HTERT RPE-1 (cell line): ENCODE results near the gene CHST8.
"Not testable (repeated sequence)": the region's sequence is repeated elsewhere in the genome, so short reads cannot be mapped to it uniquely, and the experiment has no call there.

ENCODE experiments used
- in situ Hi-C: fragments of 300-500 bp; cut with MboI; formaldehyde crosslinking; loops from 4 replicates; pipeline ENCODE4 v1.14.3; 2020; ENCODE audit warnings: low sequenced_read_pairs

CHST8 gene

DNA sequence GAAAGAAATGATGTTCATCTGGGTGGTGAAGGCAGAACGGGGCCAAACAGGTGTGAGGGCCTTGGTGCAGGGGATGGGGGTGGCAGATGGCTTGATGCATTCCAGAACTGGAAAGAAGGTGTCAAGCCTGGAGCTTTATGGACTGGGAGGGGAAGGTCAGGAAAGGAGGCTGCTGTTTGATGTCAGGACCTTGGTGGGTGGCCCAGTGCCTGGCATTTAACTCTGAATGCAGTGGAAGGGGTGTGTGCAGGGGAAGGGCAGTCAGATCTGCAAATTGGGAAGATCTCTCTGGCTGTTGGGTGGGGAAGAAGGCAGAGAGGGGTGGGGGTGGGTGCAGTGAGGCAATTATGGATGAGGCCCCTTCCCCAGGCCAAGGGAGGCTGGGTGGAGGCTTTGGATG, 186.6 kb downstream of the CHST8 start:
- in situ Hi-C loops: no loop called here

DNA sequence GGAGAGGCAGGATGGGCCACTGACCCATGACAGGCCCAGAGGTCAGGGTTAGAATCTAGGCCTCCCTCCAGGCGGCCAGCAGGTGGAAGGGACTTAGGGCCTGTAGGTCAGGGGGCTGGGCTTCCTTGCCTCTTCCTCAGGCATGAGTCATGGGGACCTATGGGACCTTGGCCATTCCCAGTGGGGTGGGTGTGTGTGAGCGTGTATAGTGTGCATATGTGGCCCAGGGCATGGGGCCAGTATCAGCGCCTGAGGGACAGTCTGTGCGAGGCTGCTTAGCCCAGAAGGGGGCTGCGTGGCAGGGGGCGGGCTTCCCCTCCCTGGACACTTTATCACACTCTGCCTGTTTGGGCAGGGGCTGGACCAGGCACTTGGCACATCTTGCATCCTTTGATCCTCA, 188.2 kb downstream of the CHST8 start:
- in situ Hi-C loops: no loop called here

DNA sequence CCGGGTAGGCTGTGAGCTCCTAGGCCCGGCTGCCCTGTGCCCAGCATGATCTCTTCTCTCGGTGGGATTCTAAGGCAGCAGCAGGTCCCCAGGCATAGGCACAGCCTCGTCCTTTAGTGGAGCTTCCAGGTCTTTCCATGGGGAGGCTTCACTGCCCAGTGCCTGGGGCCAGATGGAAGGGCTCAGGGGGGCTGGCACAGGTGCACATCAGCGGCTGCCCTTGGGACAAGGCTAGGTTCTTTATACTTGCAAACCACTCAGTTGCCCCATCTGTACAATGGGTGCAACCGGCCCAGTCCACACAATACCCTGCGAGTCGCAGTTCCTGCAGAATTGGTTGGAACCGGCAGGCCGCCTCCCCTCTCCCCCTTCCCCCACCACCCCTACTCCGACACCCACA, 189.1 kb downstream of the CHST8 start:
- in situ Hi-C loops: no loop called here

DNA sequence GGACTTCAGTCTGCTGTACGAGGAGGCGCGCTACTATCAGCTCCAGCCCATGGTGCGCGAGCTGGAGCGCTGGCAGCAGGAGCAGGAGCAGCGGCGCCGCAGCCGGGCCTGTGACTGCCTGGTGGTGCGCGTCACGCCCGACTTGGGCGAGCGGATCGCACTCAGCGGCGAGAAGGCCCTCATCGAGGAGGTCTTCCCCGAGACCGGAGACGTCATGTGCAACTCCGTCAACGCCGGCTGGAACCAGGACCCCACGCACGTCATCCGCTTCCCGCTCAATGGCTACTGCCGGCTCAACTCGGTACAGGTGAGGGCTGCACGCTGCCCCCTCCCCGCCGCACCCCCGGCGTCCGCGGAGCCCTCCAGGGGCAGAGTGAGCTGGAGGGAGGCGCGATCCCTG, 189.5 kb downstream of the CHST8 start:
- in situ Hi-C loops: no loop called here

DNA sequence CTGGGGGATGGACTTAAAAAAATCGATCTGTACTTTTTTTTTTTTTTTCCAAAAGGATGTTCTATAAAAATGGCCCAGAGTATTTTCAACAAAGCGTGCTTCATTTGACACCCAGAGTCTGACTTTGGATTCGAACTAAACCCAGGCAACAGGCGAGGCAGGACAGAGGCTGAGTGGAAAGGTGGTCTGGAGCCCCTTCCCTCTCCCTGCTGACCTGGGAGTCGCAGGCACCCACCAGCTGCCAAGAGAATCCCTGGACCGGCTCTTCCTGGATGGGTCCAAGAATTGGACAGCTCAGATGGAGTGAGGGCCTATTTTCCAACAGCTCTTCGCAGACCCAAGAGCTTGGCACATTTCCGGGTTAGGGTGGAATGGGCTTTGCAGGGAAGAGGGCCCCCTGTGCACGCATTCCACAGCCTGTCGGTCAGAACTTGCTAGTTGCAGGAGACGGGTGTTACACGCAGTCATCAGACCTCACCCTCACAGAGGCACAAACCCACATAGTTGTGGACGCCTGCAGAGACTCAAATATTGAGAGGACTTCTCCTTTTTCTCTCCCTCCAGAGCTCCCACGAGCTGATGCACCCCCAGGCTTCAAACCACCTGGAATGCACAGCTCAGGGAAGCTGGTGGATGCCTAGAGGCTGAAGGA, 190.1 kb downstream of the CHST8 start:
- in situ Hi-C loops: no loop called here

DNA sequence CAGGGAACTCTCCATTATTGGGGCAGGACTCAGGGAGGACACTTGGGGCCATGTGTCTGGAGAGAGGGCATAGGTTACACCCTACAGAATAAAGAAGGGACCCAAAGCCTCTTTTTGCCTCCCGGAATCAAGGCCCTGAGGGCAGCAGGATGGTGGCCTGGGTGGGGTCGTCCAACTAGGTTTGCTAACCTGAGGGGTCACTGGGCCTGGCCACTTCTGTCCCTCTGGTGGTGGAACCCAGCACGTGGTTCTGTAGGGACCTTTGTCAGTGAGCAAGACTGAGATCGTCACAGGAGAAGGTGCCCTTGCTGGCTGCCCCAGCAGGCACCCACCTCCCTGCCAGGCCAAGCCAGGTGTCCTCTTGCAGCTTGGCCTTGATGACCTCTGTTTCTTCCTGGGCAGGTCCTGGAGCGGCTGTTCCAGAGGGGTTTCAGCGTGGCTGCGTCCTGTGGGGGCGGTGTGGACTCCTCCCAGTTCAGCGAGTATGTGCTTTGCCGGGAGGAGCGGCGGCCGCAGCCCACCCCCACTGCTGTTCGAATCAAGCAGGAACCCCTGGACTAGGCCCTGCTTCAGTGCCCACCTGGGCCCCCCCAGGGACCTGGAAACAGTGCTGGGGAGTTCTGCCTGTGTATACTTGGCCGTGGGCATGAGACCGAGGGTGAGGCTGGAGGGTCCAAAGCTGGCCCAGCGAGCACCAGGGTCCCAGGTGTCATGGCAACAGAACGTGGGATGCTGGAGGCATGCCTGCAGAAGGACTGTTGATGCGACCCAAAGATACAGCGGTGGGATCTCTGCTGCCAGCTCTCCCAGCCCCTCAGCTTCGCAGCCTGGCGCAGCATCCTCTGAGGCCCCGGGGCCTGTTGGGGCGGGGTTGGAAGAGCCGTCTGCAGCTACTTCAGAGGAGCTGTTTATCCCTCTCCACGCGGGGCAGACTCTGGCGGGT, 190.9 kb downstream of the CHST8 start:
- in situ Hi-C loops: no loop called here

DNA sequence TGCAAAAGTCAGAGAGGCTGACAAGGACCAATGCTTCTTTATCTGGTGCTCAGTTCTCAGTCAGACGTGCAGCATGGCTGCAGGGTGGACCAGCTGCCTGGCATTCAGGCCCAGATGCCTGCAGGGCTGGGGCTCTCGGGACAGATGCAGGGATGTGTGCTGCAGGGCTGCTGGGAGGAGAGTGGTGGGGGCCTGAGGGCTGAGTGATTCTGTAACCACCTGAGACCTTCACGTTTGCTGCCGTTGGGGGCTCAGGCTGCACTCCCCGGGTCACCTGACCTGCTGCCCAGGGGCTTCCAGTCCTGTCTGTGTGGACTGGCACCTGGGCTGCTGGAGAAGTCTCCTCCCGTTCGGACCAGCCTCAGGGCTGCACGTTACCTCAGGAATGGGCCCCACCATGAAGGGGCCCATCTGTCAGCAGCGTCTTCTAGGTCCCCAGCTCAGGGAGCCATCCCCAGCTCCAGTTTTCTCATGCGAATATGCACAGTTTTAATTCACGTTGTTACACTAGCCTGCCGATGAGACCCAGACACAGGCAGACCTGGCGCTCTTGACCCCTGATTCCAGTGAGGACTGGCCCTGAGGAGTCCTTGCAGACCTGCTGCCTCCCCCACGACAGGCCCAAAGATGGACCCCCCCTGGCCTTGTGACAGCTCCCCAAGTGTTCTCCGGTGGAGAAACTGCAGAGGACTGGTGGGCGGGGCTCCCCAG, 191.8 kb downstream of the CHST8 start:
- in situ Hi-C loops: no loop called here

DNA sequence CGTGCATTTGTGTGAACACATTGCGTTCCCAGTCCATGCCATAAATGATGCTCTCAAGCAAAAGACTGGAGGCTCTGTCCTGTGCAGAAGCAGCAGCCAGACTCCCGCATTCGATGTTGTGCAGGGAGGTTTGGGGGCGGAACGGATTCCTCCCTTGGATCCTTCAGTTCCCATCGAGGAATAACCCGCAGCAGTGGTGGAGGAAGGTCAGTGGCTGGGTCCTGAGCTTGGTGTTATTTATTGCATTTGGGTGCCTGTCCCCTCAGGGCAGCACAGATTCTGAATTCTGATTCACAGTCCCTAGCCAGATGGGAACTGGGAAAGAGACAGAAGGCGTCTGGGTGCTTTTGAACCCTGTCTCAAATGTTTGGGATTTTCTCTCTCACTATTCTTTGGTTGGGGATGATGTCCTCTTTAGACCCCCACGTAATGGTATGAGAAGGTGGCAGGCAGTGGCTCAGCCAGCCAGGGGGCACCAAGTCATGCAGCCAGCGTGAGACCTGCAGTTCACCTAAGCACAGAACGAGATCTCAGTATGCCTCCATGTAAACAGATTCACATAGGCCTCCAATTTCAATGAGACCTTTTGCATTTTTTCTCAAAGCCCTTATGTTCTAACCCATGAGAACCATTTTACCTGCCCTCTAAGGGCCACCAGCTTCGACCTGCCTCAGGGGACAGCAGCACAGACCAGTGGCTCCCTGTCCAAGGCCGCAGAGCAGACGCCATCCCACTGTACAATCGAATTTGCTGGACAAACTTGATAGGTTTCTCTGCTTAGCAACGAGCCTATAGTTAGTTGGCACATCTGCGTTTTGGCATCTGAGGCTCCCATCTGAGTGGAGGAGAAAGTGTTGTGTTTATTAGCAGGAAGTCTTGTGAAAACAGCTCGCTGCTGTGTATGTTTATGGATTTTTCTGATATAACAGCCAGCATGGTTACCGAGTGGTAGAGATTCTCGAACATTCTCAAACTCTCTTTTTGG, 192.7 kb downstream of the CHST8 start:
- in situ Hi-C loops: no loop called here

DNA sequence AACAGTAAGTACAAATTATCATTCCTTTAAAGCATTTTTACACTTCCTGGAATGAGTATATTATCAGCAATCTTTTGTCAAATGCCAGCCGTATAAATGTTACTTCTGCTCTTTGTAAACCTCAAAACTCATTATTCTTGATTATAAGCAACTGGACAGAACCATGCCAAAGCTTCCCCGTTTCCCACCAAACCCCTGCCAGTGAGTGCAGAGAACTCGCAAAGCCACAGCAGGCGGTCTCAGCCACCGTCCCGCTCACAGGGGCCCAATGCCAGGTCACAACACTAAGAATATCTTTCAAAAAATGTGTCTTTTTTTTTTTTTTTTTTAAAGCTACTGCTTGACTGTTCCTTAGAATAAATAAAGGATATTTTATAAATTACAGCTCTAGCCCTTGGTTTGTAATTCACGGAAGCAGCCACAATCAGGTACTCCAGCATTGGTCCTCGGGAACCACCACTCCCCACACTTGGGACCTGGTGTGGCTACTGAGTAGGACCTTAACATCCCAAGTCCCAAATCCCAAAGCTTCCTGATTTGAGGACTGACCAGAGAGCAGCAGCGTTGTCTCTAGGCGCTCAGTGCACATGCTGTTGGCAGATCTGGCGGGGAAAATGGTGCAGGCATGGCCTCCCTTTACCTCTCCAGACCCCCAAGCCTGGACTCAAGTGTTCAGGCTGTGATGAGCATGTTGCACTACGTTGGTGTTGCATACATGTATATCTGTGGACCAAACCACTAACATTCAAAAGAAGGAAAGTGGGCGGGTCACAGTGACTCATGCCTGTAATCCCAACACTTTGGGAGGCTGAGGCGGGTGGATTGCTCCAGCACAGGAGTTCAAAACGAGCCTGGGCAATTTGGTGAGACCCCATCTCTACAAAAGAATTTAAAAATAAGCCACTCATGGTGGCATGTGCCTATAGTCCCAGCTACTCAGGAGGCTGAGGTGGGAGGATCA, 193.9 kb downstream of the CHST8 start:
- in situ Hi-C loops: no loop called here

DNA sequence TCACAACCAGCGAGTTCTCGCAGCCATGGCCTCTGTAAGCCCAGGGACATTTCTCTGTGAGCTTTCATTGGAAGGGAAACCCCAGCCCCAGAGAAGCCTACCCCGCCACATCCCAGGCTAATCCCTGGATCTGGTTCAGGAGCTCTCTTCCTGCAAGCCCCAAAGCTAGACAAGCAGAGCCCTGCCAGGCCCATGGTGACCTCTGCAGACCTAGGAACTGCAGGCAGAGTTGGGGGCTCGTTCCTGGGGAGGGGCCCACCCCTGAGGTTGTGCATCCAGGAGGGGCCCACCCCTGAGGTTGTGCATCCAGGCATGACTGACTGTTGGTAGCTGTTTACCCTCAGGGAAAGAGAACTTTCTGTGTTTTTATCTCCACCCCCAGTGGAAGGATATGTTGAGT, 196.7 kb downstream of the CHST8 start:
- in situ Hi-C loops: no loop called here

DNA sequence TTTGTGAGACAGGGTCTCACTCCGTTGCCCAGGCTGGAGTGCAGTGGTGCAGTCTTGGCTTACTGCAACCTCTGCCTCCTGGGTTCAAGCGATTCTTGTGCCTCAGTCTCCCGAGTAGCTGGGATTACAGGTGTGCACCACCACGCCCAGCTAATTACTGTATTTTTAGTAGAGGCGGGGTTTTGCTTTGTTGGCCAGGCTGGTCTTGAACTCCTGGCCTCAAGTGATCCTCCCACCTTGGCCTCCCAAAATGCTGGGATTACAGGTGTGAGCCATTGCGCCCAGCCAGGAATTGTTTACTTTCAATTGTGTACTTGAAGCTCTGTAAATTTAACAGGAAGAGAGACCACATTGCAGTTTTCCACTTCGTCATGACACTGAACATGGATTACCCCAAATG, 197.3 kb downstream of the CHST8 start:
- in situ Hi-C loops: not testable (repeated sequence)

DNA sequence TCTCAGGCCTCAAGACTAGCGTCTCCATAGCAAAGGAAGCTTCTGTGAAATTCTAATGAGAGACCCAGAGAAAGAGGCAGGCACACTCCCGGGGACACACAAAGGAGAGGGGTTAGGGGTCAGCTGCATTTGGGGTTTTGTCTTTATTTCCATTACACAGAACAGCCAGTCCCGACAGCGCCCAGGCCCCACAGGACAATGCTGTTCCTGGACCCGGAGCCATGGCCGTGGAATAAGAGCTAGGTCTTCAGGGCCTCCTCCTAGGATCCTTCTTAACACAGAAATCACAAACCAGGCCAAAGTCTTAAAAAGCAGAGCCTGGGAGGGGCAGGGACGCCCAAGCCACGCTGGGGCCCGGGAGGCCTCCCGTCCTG, 197.7 kb downstream of the CHST8 start:
- in situ Hi-C loops: no loop called here

DNA sequence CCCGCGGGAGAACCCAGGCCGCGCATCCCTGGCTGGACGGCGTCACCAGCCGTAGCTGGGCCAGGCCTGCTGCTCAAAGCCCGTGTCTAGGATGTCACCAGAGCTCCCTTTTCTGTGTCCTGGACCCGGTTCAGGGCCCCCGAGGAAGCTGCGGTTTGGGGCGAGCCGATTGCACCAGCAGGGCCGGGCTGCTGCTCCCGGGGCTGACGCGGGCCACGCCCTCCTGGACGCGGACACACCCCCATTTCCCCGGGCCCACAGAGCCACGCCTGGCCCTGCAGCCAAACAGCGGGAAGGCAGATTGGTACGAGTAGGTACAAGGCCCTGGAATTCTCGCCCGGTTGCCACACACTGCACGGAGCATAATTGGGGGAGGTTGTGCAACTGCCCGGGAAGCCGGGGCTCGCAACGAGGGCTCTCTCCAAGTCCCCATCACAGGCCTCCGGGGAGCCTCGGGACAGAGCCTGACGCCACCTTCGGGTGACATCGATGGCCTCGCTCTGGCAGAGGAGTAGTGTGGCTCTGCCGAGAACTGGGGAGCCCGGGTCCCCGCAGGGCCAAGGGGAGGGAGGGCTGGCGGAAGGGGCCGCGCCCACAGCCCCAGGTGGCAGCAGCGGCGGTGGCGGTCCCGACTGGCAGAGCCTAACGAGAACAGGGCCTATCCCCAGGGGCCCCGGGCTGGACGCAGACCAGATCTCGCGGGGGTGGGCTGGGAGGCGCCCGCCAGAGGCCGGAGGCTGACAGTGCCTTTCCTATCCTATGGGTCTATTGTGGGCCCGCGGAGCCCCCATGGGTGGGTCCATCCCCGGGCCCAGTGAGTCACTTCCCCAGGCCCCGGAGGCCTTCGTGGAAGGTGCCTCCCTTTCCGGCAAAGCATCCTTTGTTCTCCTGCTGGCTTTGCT, 198.4 kb downstream of the CHST8 start:
- in situ Hi-C loops: no loop called here

DNA sequence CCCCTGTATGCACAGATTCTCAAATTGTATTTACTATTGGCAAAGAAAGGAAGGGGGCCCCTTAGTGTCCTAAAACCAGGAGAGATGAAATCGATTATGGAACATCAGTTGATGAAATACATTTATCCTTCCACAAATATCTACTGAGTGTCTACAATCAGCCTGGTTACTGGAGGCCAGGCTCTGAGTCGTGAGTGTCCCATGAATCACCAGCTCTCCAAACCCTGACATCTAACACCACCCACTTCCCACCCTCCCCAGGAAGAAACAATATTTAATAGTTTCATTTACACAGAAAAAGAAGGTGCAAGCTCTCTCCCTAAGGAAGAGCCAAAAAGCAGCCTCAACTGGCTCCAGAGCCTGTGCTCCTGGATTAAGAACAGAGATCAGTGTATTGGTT, 200.1 kb downstream of the CHST8 start:
- in situ Hi-C loops: no loop called here
